Calu3 (cell line): Measurements from ENCODE around the gene CHPF. TPM values are rescaled to one million over a fixed set of nuclear protein-coding genes. Genes with fewer than 3 reads are reported as not detected.

Experiments
- BruUV-seq: library from RNA; stranded (reverse); fragments of 400-500 nt; replicated peaks from 2 replicates; lab custom pipeline; 2021; lab: Mats Ljungman, UMichigan
- CTCF ChIA-PET: fragments of 300-600 bp; sonication (Branson Sonifier 250); formaldehyde crosslinking; loops from one replicate; lab custom pipeline; 2022; ENCODE audit warnings: antibody characterized with exemption; lab: Charles Lee
- DNase-seq: peaks from one replicate; pipeline ENCODE4 v3.0.0; 2022
- H3K27ac Mint-ChIP-seq: one replicate; pipeline ENCODE4 v1.8.0; 2022; ENCODE audit warnings: mixed read lengths; ENCODE audit not compliant: unreplicated experiment
- H3K27me3 Mint-ChIP-seq: one replicate; pipeline ENCODE4 v1.8.0; 2022; ENCODE audit warnings: mixed read lengths; ENCODE audit not compliant: unreplicated experiment
- H3K36me3 Mint-ChIP-seq: one replicate; pipeline ENCODE4 v1.8.0; 2022; ENCODE audit warnings: mild to moderate bottlenecking, moderate library complexity, mixed read lengths; ENCODE audit not compliant: insufficient read depth, unreplicated experiment
- H3K4me1 Mint-ChIP-seq: one replicate; pipeline ENCODE4 v1.8.0; 2022; ENCODE audit warnings: mild to moderate bottlenecking, low read depth, mixed read lengths; ENCODE audit not compliant: unreplicated experiment
- H3K4me3 Mint-ChIP-seq: one replicate; pipeline ENCODE4 v1.8.0; 2022; ENCODE audit warnings: mild to moderate bottlenecking, low read depth, moderate library complexity, mixed read lengths; ENCODE audit not compliant: unreplicated experiment
- H3K9me3 Mint-ChIP-seq: one replicate; pipeline ENCODE4 v1.8.0; 2022; ENCODE audit warnings: low read depth, mixed read lengths; ENCODE audit not compliant: unreplicated experiment
- CTCF ChIP-seq: fragments of 200-600 bp; IDR thresholded peaks from one replicate; pipeline ENCODE4 v1.8.0; 2022; ENCODE audit warnings: antibody characterized with exemption; ENCODE audit not compliant: unreplicated experiment
- intact Hi-C: fragments of 100-400 bp; cut with micrococcal nuclease; formaldehyde crosslinking; loops from one replicate; pipeline ENCODE4 v1.10.0; 2022; ENCODE audit not compliant: unreplicated experiment
- total RNA-seq: library from RNA; stranded (reverse); gene quantifications from 2 replicates; pipeline ENCODE4 v1.2.3, GENCODE V29; 2022

CHPF gene
- total RNA-seq, 1 experiment from 2014 or later: 141 TPM

GRCh38 chr2:219556413-219556812 lies 12.8 kb upstream of the CHPF start:
- intact Hi-C loops: no loop called here
- no peak for DNase-seq
- no TSS peak for BruUV-seq
- H3K27ac Mint-ChIP-seq: no peak overlapping the region
- H3K36me3 Mint-ChIP-seq: peaks cover 25% of the 10 kb centered on the region
- no peak overlapping the region for H3K4me3 Mint-ChIP-seq
- H3K4me1 Mint-ChIP-seq: no peaks in the 10 kb centered on the region
- H3K9me3 Mint-ChIP-seq: no peaks in the 10 kb centered on the region
- TF ChIP-seq CTCF: no peak
- CTCF ChIA-PET: no interaction called here
- no peaks in the 10 kb centered on the region for H3K27me3 Mint-ChIP-seq

- CTCF ChIA-PET: no interaction called here
- H3K9me3 Mint-ChIP-seq: no peaks in the 10 kb centered on the region
- H3K4me3 Mint-ChIP-seq: no peak overlapping the region
- no peak for DNase-seq
- intact Hi-C loops: no loop called here
- no peak overlapping the region for H3K27ac Mint-ChIP-seq
- H3K36me3 Mint-ChIP-seq: peaks cover 27% of the 10 kb centered on the region
- BruUV-seq: no TSS peak
- no peaks in the 10 kb centered on the region for H3K27me3 Mint-ChIP-seq
- no peaks in the 10 kb centered on the region for H3K4me1 Mint-ChIP-seq
- no peak for TF ChIP-seq CTCF
Measured at GRCh38 chr2:219555956-219556355, 12.3 kb upstream of the CHPF start.

- H3K36me3 Mint-ChIP-seq: peaks cover 27% of the 10 kb centered on the region
- CTCF ChIA-PET: no interaction called here
- DNase-seq: no peak
- no peak overlapping the region for H3K4me3 Mint-ChIP-seq
- no peaks in the 10 kb centered on the region for H3K9me3 Mint-ChIP-seq
- TF ChIP-seq CTCF: no peak
- no peaks in the 10 kb centered on the region for H3K27me3 Mint-ChIP-seq
- no peaks in the 10 kb centered on the region for H3K4me1 Mint-ChIP-seq
- intact Hi-C loops: no loop called here
- BruUV-seq: no TSS peak
- H3K27ac Mint-ChIP-seq: no peak overlapping the region
Measured at GRCh38 chr2:219554350-219554749, 10.7 kb upstream of the CHPF start.

DNA sequence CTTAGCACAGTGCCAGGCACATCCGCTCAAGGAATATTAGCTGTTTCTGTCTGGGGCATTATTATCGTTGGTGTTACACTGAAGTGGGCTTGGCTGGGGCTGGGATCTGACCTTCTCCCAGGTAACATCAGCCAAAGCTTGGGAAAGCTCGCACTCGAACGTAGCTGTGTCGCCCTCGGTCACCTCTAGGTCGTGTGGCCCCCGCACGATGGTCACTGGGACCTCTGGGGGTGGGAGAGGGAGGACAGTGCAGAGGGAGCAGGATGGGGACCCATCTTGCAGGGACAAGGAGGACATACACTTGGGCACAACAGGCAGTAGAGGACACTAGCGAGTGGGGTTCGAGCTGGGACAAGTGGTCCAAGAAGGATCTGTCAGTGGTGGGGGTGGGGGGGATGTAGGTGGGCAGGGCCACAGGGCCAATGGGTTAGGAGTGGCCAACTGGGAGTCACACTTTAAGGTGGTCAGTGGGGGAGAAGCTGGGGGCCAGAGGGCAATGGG lies 9.9 kb upstream of the CHPF start:
- intact Hi-C loops: no loop called here
- TF ChIP-seq CTCF: no peak
- DNase-seq: no peak
- no peaks in the 10 kb centered on the region for H3K27me3 Mint-ChIP-seq
- BruUV-seq: no TSS peak
- no peaks in the 10 kb centered on the region for H3K9me3 Mint-ChIP-seq
- H3K27ac Mint-ChIP-seq: no peak overlapping the region
- CTCF ChIA-PET: no interaction called here
- H3K4me1 Mint-ChIP-seq: no peaks in the 10 kb centered on the region
- no peak overlapping the region for H3K4me3 Mint-ChIP-seq
- peaks cover 27% of the 10 kb centered on the region for H3K36me3 Mint-ChIP-seq
